Measurements from ENCODE around the gene ITPRID2. TPM values are rescaled to one million over a fixed set of nuclear protein-coding genes. Genes with fewer than 3 reads are reported as not detected.

ITPRID2 gene
- total and polyA plus RNA-seq, 2 donors (not counting 1 experiment from before 2014, with no cell fraction given): 8.9 to 47.6 TPM

GRCh38 chr2:181943411-181944124 is 52.0 kb downstream of the ITPRID2 start:
- Mint-ChIP-seq H3K4me3 (no peak overlapping the region), H3K4me1 (no peaks in the 10 kb centered on the region), H3K9me3 (ENCODE audit: insufficient read depth) (no peaks in the 10 kb centered on the region), H3K27me3 (peaks cover 18% of the 10 kb centered on the region), H3K27ac (no peak overlapping the region)
- ChIA-PET POLR2A (no interaction called here), CTCF (no interaction called here)
- ATAC-seq (ENCODE audit: low read depth) (no peak), DNase-seq (no peak)
- Histone ChIP-seq H3K4me3 (ENCODE audit: control extremely low read depth in 1 of 5, extremely low read depth in 1 of 5, insufficient read depth in 1 of 5, low read depth in 2 of 5, low read length in 4 of 5) (no peak overlapping the region), H3K36me3 (replicated peaks in 1 of 2; ENCODE audit: control extremely low read depth in 1 of 2, control insufficient read depth in 1 of 2, extremely low read depth in 1 of 2, insufficient read depth in 2 of 2, low read length in 1 of 2) (no peaks in the 10 kb centered on the region), H3K27ac (ENCODE audit: low read length in 2 of 2) (no peak overlapping the region), H3K4me1 (ENCODE audit: control insufficient read depth in 2 of 2, insufficient read depth in 2 of 2, low read length in 2 of 2) (no peaks in the 10 kb centered on the region), H2AFZ (ENCODE audit: insufficient read depth, low read depth, low read length, poor library complexity, severe bottlenecking) (no peak overlapping the region), H3K9ac (ENCODE audit: low read length) (no peak overlapping the region), H3K4me2 (replicated peaks; ENCODE audit: low read depth, low read length, poor library complexity, severe bottlenecking) (no peak overlapping the region), H3K27me3 (replicated peaks in 1 of 4; ENCODE audit: control extremely low read depth in 1 of 4, control insufficient read depth in 3 of 4, insufficient read depth in 4 of 4, low read length in 3 of 4) (peaks cover 0 to 3% (median 1%) of the 10 kb centered on the region in 4 experiments), H3K9me3 (ENCODE audit: control extremely low read depth in 1 of 3, control insufficient read depth in 2 of 3, insufficient read depth in 1 of 3, low read length in 2 of 3) (no peaks in the 10 kb centered on the region), H4K20me1 (ENCODE audit: control insufficient read depth, insufficient read depth, low read length, poor library complexity, severe bottlenecking) (no peaks in the 10 kb centered on the region), H3K79me2 (ENCODE audit: control insufficient read depth, insufficient read depth, low read length) (no peaks in the 10 kb centered on the region)
- intact Hi-C loops (cut with micrococcal nuclease): no loop called here
- WGBS (ENCODE audit: insufficient coverage): no CpG with 5 or more reads among the region's 2 CpGs
- no peak for TF ChIP-seq CTCF (IDR thresholded peaks at IDR 0.05)
- TF ChIP-seq EZH2 (IDR thresholded peaks at IDR 0.05; ENCODE audit: borderline replicate concordance, insufficient read depth, low read depth, low read length, poor library complexity, severe bottlenecking): no peak

GRCh38 chr2:181944164-181944913 is 52.8 kb downstream of the ITPRID2 start:
- Histone ChIP-seq H4K20me1 (ENCODE audit: control insufficient read depth, insufficient read depth, low read length, poor library complexity, severe bottlenecking) (no peaks in the 10 kb centered on the region), H3K9me3 (ENCODE audit: control extremely low read depth in 1 of 3, control insufficient read depth in 2 of 3, insufficient read depth in 1 of 3, low read length in 2 of 3) (no peaks in the 10 kb centered on the region), H3K9ac (ENCODE audit: low read length) (no peak overlapping the region), H3K36me3 (replicated peaks in 1 of 2; ENCODE audit: control extremely low read depth in 1 of 2, control insufficient read depth in 1 of 2, extremely low read depth in 1 of 2, insufficient read depth in 2 of 2, low read length in 1 of 2) (no peaks in the 10 kb centered on the region), H3K4me3 (ENCODE audit: control extremely low read depth in 1 of 5, extremely low read depth in 1 of 5, insufficient read depth in 1 of 5, low read depth in 2 of 5, low read length in 4 of 5) (no peak overlapping the region), H3K4me1 (ENCODE audit: control insufficient read depth in 2 of 2, insufficient read depth in 2 of 2, low read length in 2 of 2) (no peaks in the 10 kb centered on the region), H3K4me2 (replicated peaks; ENCODE audit: low read depth, low read length, poor library complexity, severe bottlenecking) (no peak overlapping the region), H2AFZ (ENCODE audit: insufficient read depth, low read depth, low read length, poor library complexity, severe bottlenecking) (no peak overlapping the region), H3K27me3 (replicated peaks in 1 of 4; ENCODE audit: control extremely low read depth in 1 of 4, control insufficient read depth in 3 of 4, insufficient read depth in 4 of 4, low read length in 3 of 4) (peaks cover 0 to 3% (median 1%) of the 10 kb centered on the region in 4 experiments), H3K27ac (ENCODE audit: low read length in 2 of 2) (no peak overlapping the region), H3K79me2 (ENCODE audit: control insufficient read depth, insufficient read depth, low read length) (no peaks in the 10 kb centered on the region)
- H3K4me3 Mint-ChIP-seq: no peak overlapping the region
- no peak for ATAC-seq (ENCODE audit: low read depth)
- intact Hi-C loops (cut with micrococcal nuclease): no loop called here
- H3K4me1 Mint-ChIP-seq: no peaks in the 10 kb centered on the region
- ChIA-PET CTCF (no interaction called here), POLR2A (no interaction called here)
- TF ChIP-seq CTCF (IDR thresholded peaks at IDR 0.05) (no peak), EZH2 (IDR thresholded peaks at IDR 0.05; ENCODE audit: borderline replicate concordance, insufficient read depth, low read depth, low read length, poor library complexity, severe bottlenecking) (no peak)
- no peak overlapping the region for H3K27ac Mint-ChIP-seq
- DNase-seq: no peak
- H3K27me3 Mint-ChIP-seq: peaks cover 16% of the 10 kb centered on the region
- H3K9me3 Mint-ChIP-seq (ENCODE audit: insufficient read depth): no peaks in the 10 kb centered on the region
- WGBS (ENCODE audit: insufficient coverage): no CpG with 5 or more reads among the region's 5 CpGs
